GM13977 (cell line): Measurements from ENCODE around the gene CREG2.
A peak's percentile ranks its signal among the peaks of the same experiment; 100 is the strongest.

Experiments used
- DNase-seq: peaks from one replicate; pipeline ENCODE4 v3.0.0; 2012; ENCODE audit warnings: low spot score
- CTCF ChIP-seq: IDR thresholded peaks from 2 replicates; pipeline ENCODE4 v1.5.1; 2012; ENCODE audit warnings: mild to moderate bottlenecking, control low read depth; ENCODE audit not compliant: insufficient read depth; ENCODE audit errors: extremely low read depth, missing control alignments
- in situ Hi-C: fragments of 300-500 bp; cut with MboI; formaldehyde crosslinking; loops from one replicate; pipeline ENCODE4 v1.12.0; 2022; ENCODE audit warnings: low sequenced_read_pairs, low pct_unique_long_range_greater_than_20kb, mixed read lengths, inconsistent platforms; ENCODE audit not compliant: unreplicated experiment

Gene CREG2

GRCh38 chr2:101387151-101387834, at the start of gene CREG2:
CREG2 (minus strand) TSS chr2:101387503; CDS start chr2:101387457, 46 bp downstream.
- in situ Hi-C loops: no loop called here
- TF ChIP-seq CTCF: peak; percentile 24
- DNase-seq: peak; percentile 64

GRCh38 chr2:101435001-101435862, 47.9 kb upstream of the CREG2 start:
- in situ Hi-C loops: no loop called here
- TF ChIP-seq CTCF: no peak
- no peak for DNase-seq

- TF ChIP-seq CTCF: no peak
- in situ Hi-C loops: no loop called here
- no peak for DNase-seq
These were observed 46.2 kb upstream of the CREG2 start for GRCh38 chr2:101433465-101433864.

GRCh38 chr2:101432411-101433181, 45.3 kb upstream of the CREG2 start:
- no peak for TF ChIP-seq CTCF
- in situ Hi-C loops: no loop called here
- DNase-seq: no peak

- TF ChIP-seq CTCF: no peak
- in situ Hi-C loops: no loop called here
- no peak for DNase-seq
These were observed 44.2 kb upstream of the CREG2 start for GRCh38 chr2:101431486-101431885.

GRCh38 chr2:101430156-101430555, 42.9 kb upstream of the CREG2 start:
- in situ Hi-C loops: no loop called here
- DNase-seq: no peak
- no peak for TF ChIP-seq CTCF
